ENCODE measurements around the gene NAE1.
A peak's percentile ranks its signal among the peaks of the same experiment; 100 is the strongest.
"Not testable (repeated sequence)": the region's sequence is repeated elsewhere in the genome, so short reads cannot be mapped to it uniquely, and the experiment has no call there.

Gene NAE1

DNA sequence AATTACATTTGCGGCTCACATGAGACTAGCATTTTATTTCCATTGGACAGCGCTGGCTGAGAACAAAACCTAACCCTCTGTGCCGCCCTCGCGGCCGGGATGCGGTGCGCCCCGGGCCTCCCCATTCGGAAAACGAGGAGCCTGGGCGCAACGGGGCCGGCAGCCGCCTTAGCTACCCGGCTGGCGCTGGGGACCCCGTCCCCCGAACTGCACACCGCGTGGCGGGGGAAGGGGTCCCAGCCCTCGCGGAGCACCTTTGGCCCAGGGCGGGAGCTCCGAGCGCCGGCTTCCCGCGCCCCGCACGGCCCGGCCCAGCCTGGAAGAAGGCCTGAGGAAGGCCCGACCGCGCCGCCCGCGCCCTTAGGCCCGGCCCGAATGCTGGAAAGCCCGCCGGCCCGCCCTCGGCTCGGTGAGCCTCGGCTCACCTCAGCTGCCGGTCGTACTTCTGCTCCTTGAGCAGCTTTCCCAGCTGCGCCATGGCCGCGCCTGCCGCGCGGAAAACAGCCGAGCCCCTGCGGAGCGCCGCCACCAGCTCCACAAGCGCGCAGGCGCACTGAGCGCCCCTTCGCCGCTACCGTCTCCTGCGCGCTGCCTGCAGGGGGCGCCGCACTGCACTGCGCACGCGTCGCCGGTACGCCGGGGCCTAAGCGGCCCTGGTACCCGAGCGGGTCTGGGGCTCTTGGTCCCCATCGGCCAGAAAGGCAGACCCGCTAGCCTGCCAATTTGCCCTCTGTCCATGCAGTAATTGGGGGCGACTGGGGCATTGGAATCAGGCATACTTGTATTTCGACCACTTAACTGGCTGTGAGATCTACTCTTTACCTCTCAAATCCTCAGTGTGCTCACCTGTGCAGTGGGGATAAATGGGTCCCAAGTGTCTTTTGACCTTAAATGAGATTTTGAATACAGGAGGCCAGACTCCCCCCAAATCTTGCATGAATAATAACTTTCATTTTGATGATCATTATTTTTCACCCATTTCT is at the start of gene NAE1:
Gene NAE1 (minus strand): TSS at position 555 of the 983 bp plus-strand sequence. CDS start 77 bp downstream, at position 478.
- H3K4me1 ChIP-seq (ENCODE audit: control insufficient read depth in 1 of 2, insufficient read depth in 2 of 2, low read length in 2 of 2) = peaks cover 8 to 14% of the 10 kb centered on the region in 2 donors
- H3K27ac ChIP-seq (ENCODE audit: low read depth, low read length) = peak within 1 kb of the TSS; percentile 73
- H3K36me3 ChIP-seq (ENCODE audit: control insufficient read depth in 1 of 2, insufficient read depth in 2 of 2, low read length in 2 of 2) = peaks cover 7 to 12% of the 10 kb centered on the region in 2 donors
- H3K27me3 ChIP-seq (ENCODE audit: control insufficient read depth in 1 of 2, insufficient read depth in 2 of 2, low read length in 2 of 2) = no peaks in the 10 kb centered on the region
- no peaks in the 10 kb centered on the region for H3K9me3 ChIP-seq (ENCODE audit: control insufficient read depth in 1 of 2, low read length in 2 of 2)
- peak within 1 kb of the TSS; percentile 72 to 78 for H3K4me3 ChIP-seq (ENCODE audit: low read depth in 1 of 2, low read length in 2 of 2)
- peak within 1 kb of the TSS; percentile 73 to 85 for H3K9ac ChIP-seq (ENCODE audit: low read depth in 1 of 2, low read length in 2 of 2)

DNA sequence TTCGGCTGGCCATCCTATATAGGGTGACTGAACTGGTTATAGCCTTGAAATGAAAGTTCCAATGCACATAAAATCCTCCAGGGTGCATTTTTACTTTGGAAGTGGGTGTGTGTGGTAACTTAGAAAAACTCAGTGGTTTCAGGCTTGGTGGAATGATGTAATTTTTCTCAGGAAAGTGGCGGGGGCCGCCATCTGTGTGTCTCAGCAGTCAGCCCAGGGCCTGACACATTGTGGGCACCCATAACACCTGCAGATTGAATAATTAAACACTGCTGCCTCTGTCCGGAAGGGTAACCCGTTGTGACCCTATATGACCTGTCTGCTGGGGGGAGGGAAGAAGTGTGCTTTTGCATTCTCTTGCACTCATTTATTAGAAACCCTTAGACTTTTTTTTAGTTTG is 47.3 kb upstream of the NAE1 start:
- Histone ChIP-seq H3K4me3 (ENCODE audit: low read depth in 1 of 2, low read length in 2 of 2) (no peak overlapping the region), H3K4me1 (ENCODE audit: control insufficient read depth in 1 of 2, insufficient read depth in 2 of 2, low read length in 2 of 2) (peaks cover 14 to 15% of the 10 kb centered on the region in 2 donors), H3K9me3 (ENCODE audit: control insufficient read depth in 1 of 2, low read length in 2 of 2) (no peaks in the 10 kb centered on the region), H3K36me3 (ENCODE audit: control insufficient read depth in 1 of 2, insufficient read depth in 2 of 2, low read length in 2 of 2) (no peaks in the 10 kb centered on the region), H3K27me3 (ENCODE audit: control insufficient read depth in 1 of 2, insufficient read depth in 2 of 2, low read length in 2 of 2) (no peaks in the 10 kb centered on the region), H3K9ac (ENCODE audit: low read depth in 1 of 2, low read length in 2 of 2) (no peak overlapping the region), H3K27ac (ENCODE audit: low read depth, low read length) (no peak overlapping the region)

DNA sequence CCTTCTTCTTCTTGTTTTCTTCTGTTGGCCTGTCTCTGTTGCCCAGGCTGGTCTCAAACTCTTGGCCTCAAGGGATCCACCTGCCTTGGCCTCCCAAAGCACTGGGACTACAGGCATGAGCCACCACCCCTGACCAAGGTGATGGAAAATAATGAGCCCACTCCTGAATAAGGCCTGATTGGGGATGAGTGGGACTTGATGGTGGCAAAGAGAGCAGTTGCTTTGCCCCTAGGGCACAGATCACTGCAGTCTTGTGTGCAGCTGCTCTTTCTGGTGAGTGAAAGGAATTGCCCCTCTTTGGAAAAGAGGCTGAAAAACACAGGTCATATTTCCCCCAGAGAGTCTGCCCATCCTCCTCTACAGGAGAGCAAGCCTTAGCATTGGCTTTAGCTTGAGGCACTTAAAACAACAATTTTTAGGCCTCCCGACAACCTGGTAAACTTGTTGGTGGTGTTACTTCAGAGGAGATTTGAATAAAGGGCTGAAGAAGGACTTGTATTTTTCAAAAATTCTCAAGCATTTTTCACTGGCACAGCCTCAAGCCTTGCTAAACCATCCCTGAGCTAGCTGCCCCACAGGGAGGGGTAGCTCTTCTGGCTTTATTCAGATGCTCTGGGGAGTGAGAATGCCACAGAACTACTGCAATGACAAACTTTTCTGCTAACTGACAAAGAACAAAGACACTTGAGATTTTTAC is 43.5 kb upstream of the NAE1 start:
- H3K9ac ChIP-seq (ENCODE audit: low read depth in 1 of 2, low read length in 2 of 2) = no peak overlapping the region
- H3K9me3 ChIP-seq (ENCODE audit: control insufficient read depth in 1 of 2, low read length in 2 of 2) = no peaks in the 10 kb centered on the region
- H3K36me3 ChIP-seq (ENCODE audit: control insufficient read depth in 1 of 2, insufficient read depth in 2 of 2, low read length in 2 of 2) = no peaks in the 10 kb centered on the region
- no peaks in the 10 kb centered on the region for H3K27me3 ChIP-seq (ENCODE audit: control insufficient read depth in 1 of 2, insufficient read depth in 2 of 2, low read length in 2 of 2)
- no peak overlapping the region for H3K4me3 ChIP-seq (ENCODE audit: low read depth in 1 of 2, low read length in 2 of 2)
- H3K4me1 ChIP-seq (ENCODE audit: control insufficient read depth in 1 of 2, insufficient read depth in 2 of 2, low read length in 2 of 2) = peaks cover 24 to 25% of the 10 kb centered on the region in 2 donors
- H3K27ac ChIP-seq (ENCODE audit: low read depth, low read length) = no peak overlapping the region

DNA sequence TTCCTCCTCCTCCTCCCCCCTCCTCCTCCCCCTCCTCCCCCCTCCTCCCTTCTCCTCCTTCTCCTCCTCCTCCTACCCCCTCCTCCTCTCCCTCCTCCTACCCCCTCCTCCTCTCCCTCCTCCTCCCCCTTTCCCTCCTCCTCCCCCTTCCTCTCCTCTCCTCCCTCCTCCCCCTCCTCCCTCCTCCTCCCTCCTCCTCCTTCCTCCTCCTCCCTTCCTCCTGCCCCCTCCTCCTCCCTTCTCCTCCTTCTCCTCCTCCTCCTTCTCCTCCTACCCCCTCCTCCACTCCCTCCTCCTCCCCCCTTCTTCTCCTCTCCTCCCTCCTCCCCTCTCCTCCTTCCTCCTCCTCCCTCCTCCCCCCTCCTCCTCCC is 42.9 kb upstream of the NAE1 start:
- peak overlapping the region in 1 of 2 donors; percentile 7 for H3K9ac ChIP-seq (ENCODE audit: low read depth in 1 of 2, low read length in 2 of 2)
- H3K4me1 ChIP-seq (ENCODE audit: control insufficient read depth in 1 of 2, insufficient read depth in 2 of 2, low read length in 2 of 2) = peaks cover 24 to 25% of the 10 kb centered on the region in 2 donors
- no peaks in the 10 kb centered on the region for H3K9me3 ChIP-seq (ENCODE audit: control insufficient read depth in 1 of 2, low read length in 2 of 2)
- no peak overlapping the region for H3K27ac ChIP-seq (ENCODE audit: low read depth, low read length)
- no peak overlapping the region for H3K4me3 ChIP-seq (ENCODE audit: low read depth in 1 of 2, low read length in 2 of 2)
- no peaks in the 10 kb centered on the region for H3K27me3 ChIP-seq (ENCODE audit: control insufficient read depth in 1 of 2, insufficient read depth in 2 of 2, low read length in 2 of 2)
- no peaks in the 10 kb centered on the region for H3K36me3 ChIP-seq (ENCODE audit: control insufficient read depth in 1 of 2, insufficient read depth in 2 of 2, low read length in 2 of 2)

DNA sequence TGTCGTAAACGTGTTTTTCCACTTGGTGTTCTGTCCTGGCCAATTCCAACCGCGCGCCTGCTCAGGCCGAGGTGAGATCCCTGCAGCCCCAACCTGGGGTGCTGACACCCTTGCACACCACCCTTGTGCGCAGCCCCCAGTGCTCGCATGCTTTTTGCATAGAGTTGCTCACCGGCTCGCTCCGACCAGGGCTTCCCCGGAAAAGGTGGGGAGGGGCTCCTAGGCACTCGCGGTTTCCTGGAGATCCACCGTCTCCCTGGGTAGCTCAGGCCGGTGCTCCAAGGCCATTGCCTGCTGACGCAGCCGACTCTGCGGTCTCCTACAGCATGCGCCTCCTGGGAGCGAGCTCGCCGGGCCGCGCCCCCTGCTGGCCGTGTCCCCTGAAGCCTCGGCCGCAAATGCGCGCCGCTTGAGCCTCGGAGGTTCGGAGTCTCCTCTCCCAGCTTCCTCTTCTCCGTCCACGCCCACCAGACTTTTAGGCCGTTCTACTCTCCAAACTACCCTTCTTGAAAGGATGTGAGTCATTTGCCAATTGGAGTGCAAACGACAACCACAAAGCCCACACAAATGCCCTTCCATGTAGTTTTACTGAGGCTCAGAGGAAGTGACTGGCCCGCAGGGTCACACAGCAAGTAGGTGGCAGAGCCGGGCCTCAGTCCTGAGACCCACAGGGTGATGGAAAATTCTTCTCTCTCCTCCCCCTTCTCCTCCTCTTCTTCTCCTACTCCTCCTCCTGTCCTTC is 42.3 kb upstream of the NAE1 start:
- peak overlapping the region; percentile 36 to 68 for H3K4me3 ChIP-seq (ENCODE audit: low read depth in 1 of 2, low read length in 2 of 2)
- peaks cover 19 to 22% of the 10 kb centered on the region in 2 donors for H3K4me1 ChIP-seq (ENCODE audit: control insufficient read depth in 1 of 2, insufficient read depth in 2 of 2, low read length in 2 of 2)
- no peaks in the 10 kb centered on the region for H3K9me3 ChIP-seq (ENCODE audit: control insufficient read depth in 1 of 2, low read length in 2 of 2)
- H3K27me3 ChIP-seq (ENCODE audit: control insufficient read depth in 1 of 2, insufficient read depth in 2 of 2, low read length in 2 of 2) = no peaks in the 10 kb centered on the region
- H3K9ac ChIP-seq (ENCODE audit: low read depth in 1 of 2, low read length in 2 of 2) = peak overlapping the region; percentile 7 to 71
- peak overlapping the region; percentile 41 for H3K27ac ChIP-seq (ENCODE audit: low read depth, low read length)
- no peaks in the 10 kb centered on the region for H3K36me3 ChIP-seq (ENCODE audit: control insufficient read depth in 1 of 2, insufficient read depth in 2 of 2, low read length in 2 of 2)

DNA sequence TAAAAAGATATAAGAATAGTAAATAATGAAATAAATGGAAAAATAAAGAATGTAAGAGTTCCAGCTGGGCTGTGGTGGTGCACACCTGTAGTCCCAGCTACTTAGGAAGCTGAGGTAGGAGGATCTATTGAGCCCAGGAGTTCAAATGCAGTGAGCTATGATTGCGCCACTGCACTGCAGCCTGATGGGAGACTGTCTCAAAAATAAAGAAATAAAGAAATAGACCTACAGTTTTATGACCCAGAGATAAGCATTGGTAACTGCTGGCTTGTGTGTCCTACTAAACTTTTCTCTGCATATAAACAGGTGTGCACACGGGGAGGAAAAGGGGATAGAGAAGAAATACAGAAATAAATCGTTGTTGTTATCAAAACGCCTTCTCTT is 41.8 kb upstream of the NAE1 start:
- no peaks in the 10 kb centered on the region for H3K9me3 ChIP-seq (ENCODE audit: control insufficient read depth in 1 of 2, low read length in 2 of 2)
- no peaks in the 10 kb centered on the region for H3K27me3 ChIP-seq (ENCODE audit: control insufficient read depth in 1 of 2, insufficient read depth in 2 of 2, low read length in 2 of 2)
- peak overlapping the region; percentile 41 for H3K27ac ChIP-seq (ENCODE audit: low read depth, low read length)
- H3K4me1 ChIP-seq (ENCODE audit: control insufficient read depth in 1 of 2, insufficient read depth in 2 of 2, low read length in 2 of 2) = peaks cover 17 to 19% of the 10 kb centered on the region in 2 donors
- peak overlapping the region; percentile 7 to 71 for H3K9ac ChIP-seq (ENCODE audit: low read depth in 1 of 2, low read length in 2 of 2)
- no peaks in the 10 kb centered on the region for H3K36me3 ChIP-seq (ENCODE audit: control insufficient read depth in 1 of 2, insufficient read depth in 2 of 2, low read length in 2 of 2)
- H3K4me3 ChIP-seq (ENCODE audit: low read depth in 1 of 2, low read length in 2 of 2) = peak overlapping the region; percentile 36 to 68

DNA sequence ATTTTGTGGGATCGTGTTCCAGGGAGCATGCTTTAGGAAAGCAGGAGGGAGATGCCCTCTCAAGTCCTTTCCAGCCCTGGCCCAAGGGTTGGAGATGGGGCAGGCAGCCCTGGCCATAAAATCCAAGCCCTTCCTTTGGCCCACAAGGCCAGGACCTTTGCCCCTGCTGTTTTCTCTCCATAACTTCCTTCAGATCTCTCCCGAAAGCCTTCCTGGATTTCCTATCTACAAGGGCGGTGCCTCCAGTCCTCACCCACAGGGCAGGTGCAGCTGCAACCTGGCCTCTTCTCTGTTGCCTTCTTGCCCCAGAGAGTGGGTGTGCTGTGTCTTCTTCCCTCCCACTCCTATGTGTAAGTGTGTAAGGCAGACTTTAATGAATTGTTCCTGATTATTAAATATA is 41.1 kb upstream of the NAE1 start:
- Histone ChIP-seq H3K4me1 (ENCODE audit: control insufficient read depth in 1 of 2, insufficient read depth in 2 of 2, low read length in 2 of 2) (peaks cover 17 to 19% of the 10 kb centered on the region in 2 donors), H3K27ac (ENCODE audit: low read depth, low read length) (no peak overlapping the region), H3K4me3 (ENCODE audit: low read depth in 1 of 2, low read length in 2 of 2) (no peak overlapping the region), H3K36me3 (ENCODE audit: control insufficient read depth in 1 of 2, insufficient read depth in 2 of 2, low read length in 2 of 2) (no peaks in the 10 kb centered on the region), H3K9ac (ENCODE audit: low read depth in 1 of 2, low read length in 2 of 2) (peak overlapping the region in 1 of 2 donors; percentile 21), H3K27me3 (ENCODE audit: control insufficient read depth in 1 of 2, insufficient read depth in 2 of 2, low read length in 2 of 2) (no peaks in the 10 kb centered on the region), H3K9me3 (ENCODE audit: control insufficient read depth in 1 of 2, low read length in 2 of 2) (no peaks in the 10 kb centered on the region)

DNA sequence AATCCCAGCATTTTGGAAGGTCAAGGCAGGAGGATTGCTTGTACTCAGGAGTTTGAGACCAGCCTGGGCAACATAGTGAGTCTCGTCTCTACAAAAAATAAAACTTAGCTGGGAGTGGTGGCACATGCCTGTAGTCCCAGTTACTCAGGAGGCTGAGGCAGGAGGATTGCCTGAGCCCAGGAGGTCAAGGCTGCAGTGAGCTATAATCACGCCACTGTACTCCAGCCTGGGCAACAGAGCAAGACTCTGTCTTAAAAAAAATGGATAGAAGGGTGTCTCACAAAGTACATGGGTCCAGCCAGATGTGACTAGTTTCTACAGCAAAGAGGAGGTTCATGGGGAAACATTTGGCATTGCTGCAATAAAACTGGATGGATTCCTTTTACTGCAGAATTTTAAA is 40.6 kb upstream of the NAE1 start:
- H3K36me3 ChIP-seq (ENCODE audit: control insufficient read depth in 1 of 2, insufficient read depth in 2 of 2, low read length in 2 of 2); H3K27me3 ChIP-seq (ENCODE audit: control insufficient read depth in 1 of 2, insufficient read depth in 2 of 2, low read length in 2 of 2); H3K9me3 ChIP-seq (ENCODE audit: control insufficient read depth in 1 of 2, low read length in 2 of 2); H3K4me3 ChIP-seq (ENCODE audit: low read depth in 1 of 2, low read length in 2 of 2); H3K27ac ChIP-seq (ENCODE audit: low read depth, low read length): not testable (repeated sequence)
- Histone ChIP-seq H3K4me1 (ENCODE audit: control insufficient read depth in 1 of 2, insufficient read depth in 2 of 2, low read length in 2 of 2) (peaks cover 17 to 19% of the 10 kb centered on the region in 2 donors), H3K9ac (ENCODE audit: low read depth in 1 of 2, low read length in 2 of 2) (peak overlapping the region in 1 of 2 donors; percentile 21)

DNA sequence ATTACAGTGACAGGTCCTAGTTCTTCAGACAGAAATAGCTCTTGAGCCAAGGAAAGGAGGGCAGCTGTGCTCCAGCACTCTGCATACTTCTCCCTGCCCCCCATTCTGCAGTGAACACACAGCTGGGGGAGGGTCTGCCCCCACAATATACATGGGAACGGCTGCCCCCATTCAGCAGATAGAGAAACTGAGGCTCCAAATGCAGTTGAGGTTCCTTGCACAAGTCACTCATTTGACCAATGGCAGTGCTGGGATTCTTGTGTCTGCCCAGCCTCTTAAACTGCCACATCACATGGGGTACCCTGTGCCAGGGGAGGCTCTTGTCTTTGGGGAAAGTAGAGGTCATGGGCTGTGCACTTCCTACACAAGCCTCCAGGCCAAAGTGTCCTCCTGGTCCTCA is 38.6 kb upstream of the NAE1 start:
- Histone ChIP-seq H3K27ac (ENCODE audit: low read depth, low read length) (no peak overlapping the region), H3K36me3 (ENCODE audit: control insufficient read depth in 1 of 2, insufficient read depth in 2 of 2, low read length in 2 of 2) (no peaks in the 10 kb centered on the region), H3K4me3 (ENCODE audit: low read depth in 1 of 2, low read length in 2 of 2) (no peak overlapping the region), H3K9ac (ENCODE audit: low read depth in 1 of 2, low read length in 2 of 2) (no peak overlapping the region), H3K9me3 (ENCODE audit: control insufficient read depth in 1 of 2, low read length in 2 of 2) (no peaks in the 10 kb centered on the region), H3K27me3 (ENCODE audit: control insufficient read depth in 1 of 2, insufficient read depth in 2 of 2, low read length in 2 of 2) (no peaks in the 10 kb centered on the region), H3K4me1 (ENCODE audit: control insufficient read depth in 1 of 2, insufficient read depth in 2 of 2, low read length in 2 of 2) (peaks cover 17 to 19% of the 10 kb centered on the region in 2 donors)
